A673 (cell line): Measurements from ENCODE around the gene UQCC2.

Source experiments
- EZH2 ChIP-seq: fragments of 200-600 bp; sonication (generic); IDR thresholded peaks from 2 replicates; pipeline ENCODE4 v1.6.1; 2017; ENCODE audit warnings: borderline replicate concordance, low read depth, mild to moderate bottlenecking, mixed read lengths, antibody characterized with exemption, low read length; ENCODE audit not compliant: poor library complexity, severe bottlenecking
- TF ChIP-seq, protein P1 (sequence below): fragments of 300-800, 200-600 bp; sonication (generic); conservative IDR thresholded peaks from 2 replicates; pipeline ENCODE4 v1.5.1; 2017; ENCODE audit warnings: low read depth, mild to moderate bottlenecking, antibody characterized with exemption, low read length, moderate library complexity, mixed read lengths

DNA sequence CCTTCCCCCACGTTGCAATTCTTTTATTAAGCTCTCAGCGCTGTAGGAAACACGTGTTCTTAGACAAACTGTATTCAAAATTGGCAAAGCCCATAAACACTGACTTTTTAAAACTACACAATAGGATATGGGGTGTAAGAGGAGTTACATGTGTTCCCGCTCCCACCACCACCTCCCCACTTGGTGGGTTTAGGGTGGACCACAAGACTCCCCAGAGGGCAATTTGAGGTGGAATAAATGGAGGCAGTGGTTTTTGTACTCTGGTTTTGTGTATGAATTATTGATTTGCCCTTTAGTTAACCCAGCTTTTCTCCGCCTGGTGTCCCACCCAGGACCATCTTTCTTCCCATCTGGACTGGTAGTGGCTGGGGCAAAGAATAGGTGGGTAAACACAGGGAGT lies 3.7 kb downstream of the UQCC2 start:
- TF ChIP-seq, protein P1, sequence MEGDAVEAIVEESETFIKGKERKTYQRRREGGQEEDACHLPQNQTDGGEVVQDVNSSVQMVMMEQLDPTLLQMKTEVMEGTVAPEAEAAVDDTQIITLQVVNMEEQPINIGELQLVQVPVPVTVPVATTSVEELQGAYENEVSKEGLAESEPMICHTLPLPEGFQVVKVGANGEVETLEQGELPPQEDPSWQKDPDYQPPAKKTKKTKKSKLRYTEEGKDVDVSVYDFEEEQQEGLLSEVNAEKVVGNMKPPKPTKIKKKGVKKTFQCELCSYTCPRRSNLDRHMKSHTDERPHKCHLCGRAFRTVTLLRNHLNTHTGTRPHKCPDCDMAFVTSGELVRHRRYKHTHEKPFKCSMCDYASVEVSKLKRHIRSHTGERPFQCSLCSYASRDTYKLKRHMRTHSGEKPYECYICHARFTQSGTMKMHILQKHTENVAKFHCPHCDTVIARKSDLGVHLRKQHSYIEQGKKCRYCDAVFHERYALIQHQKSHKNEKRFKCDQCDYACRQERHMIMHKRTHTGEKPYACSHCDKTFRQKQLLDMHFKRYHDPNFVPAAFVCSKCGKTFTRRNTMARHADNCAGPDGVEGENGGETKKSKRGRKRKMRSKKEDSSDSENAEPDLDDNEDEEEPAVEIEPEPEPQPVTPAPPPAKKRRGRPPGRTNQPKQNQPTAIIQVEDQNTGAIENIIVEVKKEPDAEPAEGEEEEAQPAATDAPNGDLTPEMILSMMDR: no peak
- TF ChIP-seq EZH2: no peak
